Smooth muscle cell (in vitro differentiated cells): ENCODE results near the gene HSD17B1. TPM values are rescaled to one million over a fixed set of nuclear protein-coding genes. Genes with fewer than 3 reads are reported as not detected.

ENCODE experiments used
- DNase-seq: peaks from one replicate; lab custom pipeline; 2025; ENCODE audit not compliant: unreplicated experiment; lab: John Stamatoyannopoulos, UW
- H2AFZ ChIP-seq: fragments of 200-600 bp; sonication (generic); 2 replicates; pipeline ENCODE4 v1.6.0; 2016; ENCODE audit warnings: antibody characterized with exemption, low read depth, mild to moderate bottlenecking
- H3F3A ChIP-seq: fragments of 200-600 bp; sonication (generic); 2 replicates; pipeline ENCODE4 v1.6.0; 2017; ENCODE audit warnings: antibody characterized with exemption, low read depth
- H3K27ac ChIP-seq: fragments of 200-600 bp; sonication (generic); 2 replicates; pipeline ENCODE4 v1.5.1; 2016; ENCODE audit warnings: low read depth, mild to moderate bottlenecking
- H3K27me3 ChIP-seq: fragments of 200-600 bp; sonication (generic); 2 replicates; pipeline ENCODE4 v1.6.1; 2016; ENCODE audit warnings: low read depth, mild to moderate bottlenecking
- H3K36me3 ChIP-seq: fragments of 200-600 bp; sonication (generic); 2 replicates; pipeline ENCODE4 v1.5.1; 2016; ENCODE audit warnings: low read depth
- H3K4me1 ChIP-seq: fragments of 200-600 bp; sonication (generic); 2 replicates; pipeline ENCODE4 v1.5.1; 2016; ENCODE audit warnings: low read depth
- H3K4me2 ChIP-seq: fragments of 200-600 bp; sonication (generic); 2 replicates; pipeline ENCODE4 v1.6.0; 2016; ENCODE audit warnings: mild to moderate bottlenecking
- H3K4me3 ChIP-seq: fragments of 200-600 bp; sonication (generic); 2 replicates; pipeline ENCODE4 v1.5.1; 2016; ENCODE audit warnings: mild to moderate bottlenecking
- H3K79me2 ChIP-seq: fragments of 200-600 bp; sonication (generic); 2 replicates; pipeline ENCODE4 v1.6.0; 2016; ENCODE audit warnings: low read depth, mild to moderate bottlenecking
- H3K9ac ChIP-seq: fragments of 200-600 bp; sonication (generic); 2 replicates; pipeline ENCODE4 v1.6.0; 2016; ENCODE audit warnings: low read depth
- H3K9me3 ChIP-seq: fragments of 200-600 bp; sonication (generic); replicated peaks from 2 replicates; pipeline ENCODE4 v1.5.1; 2016; ENCODE audit warnings: low read depth
- H4K20me1 ChIP-seq: fragments of 200-600 bp; sonication (generic); 2 replicates; pipeline ENCODE4 v1.6.0; 2016; ENCODE audit warnings: low read depth
- WGBS: methylation state at CpG from one replicate; pipeline ENCODE4 v1.1.7; 2016; ENCODE audit warnings: low lambda C conversion rate; 5-methylcytosine and 5-hydroxymethylcytosine counted together
- polyA plus RNA-seq: library from polyadenylated mRNA; unstranded; fragments of >200 nt; fragmentation: Nextera tagmentation; extraction: Ambion mirVana; gene quantifications from 2 replicates; pipeline ENCODE4 v1.2.1, GENCODE V29; 2016
- total RNA-seq: library from RNA; depleted of rRNA; stranded (reverse); fragments of >200 nt; gene quantifications from 2 replicates; pipeline ENCODE4 v1.2.3, GENCODE V29; 2014
- TF ChIP-seq, protein P1 (sequence below): fragments of 200-600 bp; sonication (generic); IDR thresholded peaks from 2 replicates; pipeline ENCODE4 v1.5.1; 2017; ENCODE audit warnings: borderline replicate concordance, mild to moderate bottlenecking, antibody characterized with exemption; ENCODE audit not compliant: insufficient read depth, poor library complexity, severe bottlenecking

HSD17B1 gene
- total and polyA plus RNA-seq, 2 experiments from 2014 or later = 0.40 to 3.5 TPM

DNA sequence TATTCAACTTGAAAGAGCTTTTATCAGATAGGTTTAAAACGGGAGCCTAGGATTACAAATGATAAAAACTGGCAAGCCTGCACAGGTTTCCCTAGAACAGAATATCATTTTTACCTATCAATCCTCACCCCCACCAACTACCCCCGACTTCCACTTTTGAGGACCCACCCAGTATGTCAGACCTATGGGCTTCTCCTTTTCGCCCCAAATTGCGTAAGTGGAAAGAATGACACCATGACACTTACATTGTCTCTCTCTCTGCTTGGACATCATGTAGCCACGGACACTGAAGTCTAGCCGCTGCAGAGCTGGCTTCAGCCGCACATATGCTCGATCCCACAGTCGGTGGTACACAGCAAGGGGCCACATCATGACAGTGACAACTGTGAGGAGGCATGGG is 32.2 kb downstream of the HSD17B1 start:
- no peaks in the 10 kb centered on the region for H3K4me1 ChIP-seq
- no peak overlapping the region for H3K27ac ChIP-seq
- H3K27me3 ChIP-seq = no peaks in the 10 kb centered on the region
- H3K9ac ChIP-seq = no peak overlapping the region
- 94% methylated on average over 9 of the region's 9 CpGs for WGBS
- H3K79me2 ChIP-seq = no peaks in the 10 kb centered on the region
- DNase-seq = no peak
- no peak overlapping the region for H2AFZ ChIP-seq
- TF ChIP-seq, protein P1, sequence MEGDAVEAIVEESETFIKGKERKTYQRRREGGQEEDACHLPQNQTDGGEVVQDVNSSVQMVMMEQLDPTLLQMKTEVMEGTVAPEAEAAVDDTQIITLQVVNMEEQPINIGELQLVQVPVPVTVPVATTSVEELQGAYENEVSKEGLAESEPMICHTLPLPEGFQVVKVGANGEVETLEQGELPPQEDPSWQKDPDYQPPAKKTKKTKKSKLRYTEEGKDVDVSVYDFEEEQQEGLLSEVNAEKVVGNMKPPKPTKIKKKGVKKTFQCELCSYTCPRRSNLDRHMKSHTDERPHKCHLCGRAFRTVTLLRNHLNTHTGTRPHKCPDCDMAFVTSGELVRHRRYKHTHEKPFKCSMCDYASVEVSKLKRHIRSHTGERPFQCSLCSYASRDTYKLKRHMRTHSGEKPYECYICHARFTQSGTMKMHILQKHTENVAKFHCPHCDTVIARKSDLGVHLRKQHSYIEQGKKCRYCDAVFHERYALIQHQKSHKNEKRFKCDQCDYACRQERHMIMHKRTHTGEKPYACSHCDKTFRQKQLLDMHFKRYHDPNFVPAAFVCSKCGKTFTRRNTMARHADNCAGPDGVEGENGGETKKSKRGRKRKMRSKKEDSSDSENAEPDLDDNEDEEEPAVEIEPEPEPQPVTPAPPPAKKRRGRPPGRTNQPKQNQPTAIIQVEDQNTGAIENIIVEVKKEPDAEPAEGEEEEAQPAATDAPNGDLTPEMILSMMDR = no peak
- no peaks in the 10 kb centered on the region for H3K36me3 ChIP-seq
- H4K20me1 ChIP-seq = no peaks in the 10 kb centered on the region
- H3K4me2 ChIP-seq = no peak overlapping the region
- H3K4me3 ChIP-seq = no peak overlapping the region
- H3K9me3 ChIP-seq = no peaks in the 10 kb centered on the region
- H3F3A ChIP-seq = peaks cover 3% of the 10 kb centered on the region

DNA sequence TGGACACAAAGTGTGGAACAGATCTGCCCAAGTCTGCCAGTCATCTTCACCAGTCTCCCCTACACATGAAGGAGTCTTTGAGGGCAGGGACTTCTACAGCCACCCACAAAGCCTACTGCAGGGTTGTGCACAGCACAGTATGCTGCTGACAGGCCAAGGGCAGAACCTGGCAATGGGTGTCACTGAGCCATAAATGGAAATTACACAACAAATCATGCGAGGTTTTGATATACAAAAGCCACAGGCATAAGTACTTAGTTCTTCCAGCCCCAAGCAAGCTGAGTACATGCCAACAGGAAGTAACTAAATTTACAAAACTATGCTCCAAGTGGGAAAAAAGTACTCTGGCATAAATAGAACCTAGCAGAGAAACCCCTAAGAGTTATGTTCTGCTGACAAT is 32.6 kb downstream of the HSD17B1 start:
- Histone ChIP-seq H3K79me2 (no peaks in the 10 kb centered on the region), H3F3A (peaks cover 3% of the 10 kb centered on the region), H2AFZ (no peak overlapping the region), H3K9me3 (no peaks in the 10 kb centered on the region), H3K4me2 (no peak overlapping the region), H3K27me3 (no peaks in the 10 kb centered on the region), H3K9ac (no peak overlapping the region), H3K27ac (no peak overlapping the region), H4K20me1 (no peaks in the 10 kb centered on the region), H3K4me1 (no peaks in the 10 kb centered on the region), H3K4me3 (no peak overlapping the region), H3K36me3 (no peaks in the 10 kb centered on the region)
- DNase-seq = no peak
- TF ChIP-seq, protein P1 = no peak
- 100% methylated on average over 1 of the region's 1 CpG for WGBS

DNA sequence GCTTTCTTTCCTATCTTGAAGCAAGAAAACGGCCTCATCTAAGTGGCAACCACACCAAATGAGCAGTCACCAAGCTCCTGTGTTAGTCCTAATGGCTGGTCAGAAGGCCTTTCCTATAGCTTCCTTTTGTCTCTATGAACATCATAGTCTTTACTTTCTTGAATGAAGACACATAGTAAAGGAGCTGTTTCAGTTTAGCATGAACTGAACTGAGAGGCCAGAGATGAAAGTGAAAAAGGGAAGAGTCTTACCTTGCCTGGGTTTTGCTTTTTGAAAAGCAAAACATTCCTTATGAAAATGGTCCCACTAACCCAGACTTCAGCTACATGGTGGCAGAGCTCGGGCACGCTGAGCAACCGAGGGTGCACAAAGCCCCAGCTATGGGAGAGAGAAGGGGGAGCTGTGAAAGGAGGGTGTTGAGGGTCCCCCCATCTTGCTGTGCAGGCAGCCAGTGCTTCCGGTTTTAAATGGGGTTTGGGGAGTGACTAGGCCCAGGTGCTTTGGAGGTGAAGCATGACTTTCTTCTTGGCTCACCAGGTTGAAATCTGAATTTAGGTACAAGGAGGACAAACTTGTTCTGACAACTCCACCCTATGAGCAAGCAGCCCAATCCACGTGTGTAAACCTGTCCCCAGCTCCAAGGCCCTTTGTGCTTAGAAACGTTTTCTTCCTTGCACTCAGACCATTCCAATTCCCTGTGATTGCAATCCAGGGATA is 33.9 kb downstream of the HSD17B1 start:
- no peaks in the 10 kb centered on the region for H3K4me1 ChIP-seq
- TF ChIP-seq, protein P1 = no peak
- WGBS = 88% methylated on average over 7 of the region's 7 CpGs

DNA sequence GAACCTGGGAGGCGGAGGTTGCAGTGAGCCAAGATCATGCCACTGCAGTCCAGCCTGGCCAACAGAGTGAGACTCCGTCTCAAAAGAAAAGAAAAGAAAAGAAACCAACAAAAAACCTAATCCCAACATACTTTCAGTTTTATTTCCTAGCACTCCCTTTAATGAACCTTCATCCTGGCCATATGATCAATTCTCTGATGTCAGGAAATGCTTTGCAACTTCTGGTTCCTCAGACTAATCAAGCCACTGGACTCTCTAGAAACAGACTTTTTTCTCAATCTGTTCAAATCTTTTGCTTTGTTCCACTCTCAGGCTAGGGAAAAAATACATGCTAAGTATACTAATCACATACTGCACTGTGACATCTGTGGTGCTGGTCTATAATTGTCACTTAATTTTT is 38.2 kb downstream of the HSD17B1 start:
- H3K9me3 ChIP-seq = no peaks in the 10 kb centered on the region
- no peaks in the 10 kb centered on the region for H3K27me3 ChIP-seq
- TF ChIP-seq, protein P1 = no peak
- peaks cover 2% of the 10 kb centered on the region for H3K36me3 ChIP-seq
- 97% methylated on average over 2 of the region's 2 CpGs for WGBS
- H3K79me2 ChIP-seq = peaks cover 32% of the 10 kb centered on the region
- H3K4me2 ChIP-seq = no peak overlapping the region
- DNase-seq = no peak
- H2AFZ ChIP-seq = no peak overlapping the region
- no peaks in the 10 kb centered on the region for H3K4me1 ChIP-seq
- H3K9ac ChIP-seq = no peak overlapping the region
- H3K4me3 ChIP-seq = no peak overlapping the region
- H4K20me1 ChIP-seq = peaks cover 38% of the 10 kb centered on the region
- no peak overlapping the region for H3K27ac ChIP-seq
- H3F3A ChIP-seq = no peaks in the 10 kb centered on the region

More for the DNA sequence above, 33.9 kb downstream of the HSD17B1 start:
- DNase-seq = no peak
- H3K27ac ChIP-seq = peak overlapping the region; percentile 74
- H3K27me3 ChIP-seq = no peaks in the 10 kb centered on the region
- H3F3A ChIP-seq = no peaks in the 10 kb centered on the region
- H3K9me3 ChIP-seq = no peaks in the 10 kb centered on the region
- no peak overlapping the region for H3K9ac ChIP-seq
- no peaks in the 10 kb centered on the region for H4K20me1 ChIP-seq
- H3K4me3 ChIP-seq = no peak overlapping the region
- H3K4me2 ChIP-seq = no peak overlapping the region
- H2AFZ ChIP-seq = no peak overlapping the region
- H3K79me2 ChIP-seq = no peaks in the 10 kb centered on the region
- no peaks in the 10 kb centered on the region for H3K36me3 ChIP-seq
